PC-9 (cell line): Measurements from ENCODE around the gene CCDC106.

Experiments
- CTCF ChIP-seq: fragments of 200-600 bp; sonication (generic); conservative IDR thresholded peaks from 2 replicates; pipeline ENCODE4 v1.6.1; 2017; ENCODE audit warnings: mixed run types, antibody characterized with exemption, mild to moderate bottlenecking, moderate library complexity
- EZH2 ChIP-seq: fragments of 200-600 bp; sonication (generic); IDR thresholded peaks from 2 replicates; pipeline ENCODE4 v1.8.0; 2017; ENCODE audit warnings: antibody characterized with exemption, low read depth

GRCh38 chr19:55667958-55668357, 19.9 kb downstream of the CCDC106 start:
- TF ChIP-seq CTCF = no peak
- TF ChIP-seq EZH2 = no peak
